Activated naive CD4-positive, alpha-beta T cell treated with anti-CD3 and anti-CD28 coated beads, Interleukin-2, amount 50 U/mL, for 16 hours (primary cell): ENCODE data around the gene CLN6.

ENCODE experiments used
- DNase-seq: peaks from one replicate; pipeline ENCODE4 v3.0.0-alpha.2; 2020

Gene CLN6

GRCh38 chr15:68229386-68230156 lies at the start of gene CLN6:
TSS of gene CLN6 (minus strand) at chr15:68229728. CDS start at chr15:68229584, 144 bp downstream.
- DNase-seq: peak; percentile 86

GRCh38 chr15:68278595-68279405 lies 49.3 kb upstream of the CLN6 start:
- DNase-seq: no peak

GRCh38 chr15:68278345-68278594 lies 48.7 kb upstream of the CLN6 start:
- no peak for DNase-seq

GRCh38 chr15:68277603-68278344 lies 48.2 kb upstream of the CLN6 start, which contains the start of gene FEM1B:
TSS of gene FEM1B (plus strand) at chr15:68277745. CDS start at chr15:68278418, 673 bp downstream.
- peak; percentile 88 for DNase-seq

- DNase-seq: no peak
These were observed 47.6 kb upstream of the CLN6 start for GRCh38 chr15:68277131-68277602.

GRCh38 chr15:68276668-68277067 lies 47.1 kb upstream of the CLN6 start:
- DNase-seq: no peak

- DNase-seq: no peak
These were observed 45.7 kb upstream of the CLN6 start for GRCh38 chr15:68275165-68275746.

- no peak for DNase-seq
These were observed 44.8 kb upstream of the CLN6 start for GRCh38 chr15:68274201-68274848.

GRCh38 chr15:68272721-68273271 lies 43.3 kb upstream of the CLN6 start:
- no peak for DNase-seq

GRCh38 chr15:68271854-68272471 lies 42.4 kb upstream of the CLN6 start:
- DNase-seq: no peak

- DNase-seq: no peak
These were observed 38.9 kb upstream of the CLN6 start for GRCh38 chr15:68268405-68268804.

- no peak for DNase-seq
These were observed 36.1 kb upstream of the CLN6 start for GRCh38 chr15:68265674-68266073.

GRCh38 chr15:68265081-68265480 lies 35.6 kb upstream of the CLN6 start:
- no peak for DNase-seq

GRCh38 chr15:68264282-68264681 lies 34.8 kb upstream of the CLN6 start:
- no peak for DNase-seq

GRCh38 chr15:68262514-68263356 lies 33.2 kb upstream of the CLN6 start:
- DNase-seq: no peak

GRCh38 chr15:68261980-68262379 lies 32.5 kb upstream of the CLN6 start:
- no peak for DNase-seq

- DNase-seq: no peak
These were observed 31.7 kb upstream of the CLN6 start for GRCh38 chr15:68261241-68261640.

GRCh38 chr15:68259883-68260282 lies 30.4 kb upstream of the CLN6 start:
- DNase-seq: no peak

GRCh38 chr15:68258692-68259091 lies 29.2 kb upstream of the CLN6 start:
- DNase-seq: peak; percentile 40

GRCh38 chr15:68256675-68257450 lies 27.3 kb upstream of the CLN6 start:
- peak; percentile 71 for DNase-seq
